Type B pancreatic cell (in vitro differentiated cells): ENCODE data around the gene HIVEP3. TPM values are rescaled to one million over a fixed set of nuclear protein-coding genes. Genes with fewer than 3 reads are reported as not detected.

Experiments
- DNase-seq: peaks from one replicate; pipeline ENCODE4 v3.0.0; 2021; ENCODE audit warnings: mixed read lengths; ENCODE audit not compliant: unreplicated experiment; ENCODE audit errors: extremely low spot score
- H3K27ac Mint-ChIP-seq: 2 replicates; pipeline ENCODE4 v1.8.0; 2021; ENCODE audit warnings: mild to moderate bottlenecking, mixed read lengths
- H3K27me3 Mint-ChIP-seq: 2 replicates; pipeline ENCODE4 v1.8.0; 2021; ENCODE audit warnings: mixed read lengths
- H3K36me3 Mint-ChIP-seq: 2 replicates; pipeline ENCODE4 v1.8.0; 2021; ENCODE audit warnings: mixed read lengths
- H3K4me1 Mint-ChIP-seq: one replicate; pipeline ENCODE4 v1.8.0; 2021; ENCODE audit warnings: mixed read lengths; ENCODE audit not compliant: unreplicated experiment
- H3K4me3 Mint-ChIP-seq: 2 replicates; pipeline ENCODE4 v1.8.0; 2021; ENCODE audit warnings: mild to moderate bottlenecking, mixed read lengths
- H3K9me3 Mint-ChIP-seq: 2 replicates; pipeline ENCODE4 v1.8.0; 2021; ENCODE audit warnings: mixed read lengths
- CTCF ChIP-seq: fragments of 200-600 bp; sonication (generic); conservative IDR thresholded peaks from 2 replicates; pipeline ENCODE4 v1.5.0; 2021; ENCODE audit warnings: antibody characterized with exemption, mild to moderate bottlenecking
- total RNA-seq: library from RNA; stranded (reverse); gene quantifications from 2 replicates; pipeline ENCODE4 v1.2.1, GENCODE V29; 2021; ENCODE audit warnings: low replicate concordance

Gene HIVEP3
- total RNA-seq, 1 donor from 2014 or later: 9.2 TPM

- Mint-ChIP-seq H3K9me3 (no peaks in the 10 kb centered on the region), H3K4me3 (no peak overlapping the region), H3K27ac (no peak overlapping the region), H3K27me3 (peaks cover 13% of the 10 kb centered on the region), H3K36me3 (no peaks in the 10 kb centered on the region), H3K4me1 (peaks cover 24% of the 10 kb centered on the region)
- DNase-seq: no peak
- no peak for TF ChIP-seq CTCF
Measured at GRCh38 chr1:41734201-41734970, 184.3 kb downstream of the HIVEP3 start.

GRCh38 chr1:41733725-41734124 lies 185.0 kb downstream of the HIVEP3 start:
- peaks cover 13% of the 10 kb centered on the region for H3K27me3 Mint-ChIP-seq
- DNase-seq: no peak
- no peaks in the 10 kb centered on the region for H3K36me3 Mint-ChIP-seq
- no peak for TF ChIP-seq CTCF
- no peak overlapping the region for H3K27ac Mint-ChIP-seq
- H3K4me3 Mint-ChIP-seq: no peak overlapping the region
- H3K9me3 Mint-ChIP-seq: no peaks in the 10 kb centered on the region
- peaks cover 26% of the 10 kb centered on the region for H3K4me1 Mint-ChIP-seq

- TF ChIP-seq CTCF: no peak
- H3K27ac Mint-ChIP-seq: no peak overlapping the region
- DNase-seq: no peak
Measured at GRCh38 chr1:41733021-41733420, 185.7 kb downstream of the HIVEP3 start.

GRCh38 chr1:41731516-41732030 lies 187.1 kb downstream of the HIVEP3 start:
- Mint-ChIP-seq H3K27me3 (peaks cover 14% of the 10 kb centered on the region), H3K36me3 (no peaks in the 10 kb centered on the region), H3K27ac (no peak overlapping the region), H3K4me3 (no peak overlapping the region), H3K9me3 (no peaks in the 10 kb centered on the region), H3K4me1 (peaks cover 32% of the 10 kb centered on the region)
- TF ChIP-seq CTCF: no peak
- no peak for DNase-seq

More at GRCh38 chr1:41733021-41733420, 185.7 kb downstream of the HIVEP3 start:
- Mint-ChIP-seq H3K9me3 (no peaks in the 10 kb centered on the region), H3K4me1 (peaks cover 31% of the 10 kb centered on the region), H3K36me3 (no peaks in the 10 kb centered on the region), H3K4me3 (no peak overlapping the region), H3K27me3 (peaks cover 13% of the 10 kb centered on the region)

GRCh38 chr1:41730806-41731205 lies 187.9 kb downstream of the HIVEP3 start:
- no peaks in the 10 kb centered on the region for H3K9me3 Mint-ChIP-seq
- H3K27me3 Mint-ChIP-seq: peaks cover 17% of the 10 kb centered on the region
- no peak overlapping the region for H3K4me3 Mint-ChIP-seq
- no peak for DNase-seq
- H3K36me3 Mint-ChIP-seq: no peaks in the 10 kb centered on the region
- no peak overlapping the region for H3K27ac Mint-ChIP-seq
- no peak for TF ChIP-seq CTCF
- peaks cover 31% of the 10 kb centered on the region for H3K4me1 Mint-ChIP-seq
